OCI-LY7 (cell line): ENCODE data around the gene HTR1B.

Source experiments
- EZH2phosphoT487 ChIP-seq: fragments of 200-600 bp; sonication (generic); IDR thresholded peaks from 2 replicates; pipeline ENCODE4 v1.6.1; 2018; ENCODE audit warnings: low read depth, borderline replicate concordance, mild to moderate bottlenecking, mixed run types, antibody characterized with exemption, low read length, moderate library complexity, mixed read lengths
- TF ChIP-seq, protein P1 (sequence below): fragments of 200-600 bp; sonication (generic); conservative IDR thresholded peaks from 2 replicates; pipeline ENCODE4 v1.5.1; 2014; ENCODE audit warnings: mild to moderate bottlenecking, antibody characterized with exemption, low read length, moderate library complexity, mixed read lengths

DNA sequence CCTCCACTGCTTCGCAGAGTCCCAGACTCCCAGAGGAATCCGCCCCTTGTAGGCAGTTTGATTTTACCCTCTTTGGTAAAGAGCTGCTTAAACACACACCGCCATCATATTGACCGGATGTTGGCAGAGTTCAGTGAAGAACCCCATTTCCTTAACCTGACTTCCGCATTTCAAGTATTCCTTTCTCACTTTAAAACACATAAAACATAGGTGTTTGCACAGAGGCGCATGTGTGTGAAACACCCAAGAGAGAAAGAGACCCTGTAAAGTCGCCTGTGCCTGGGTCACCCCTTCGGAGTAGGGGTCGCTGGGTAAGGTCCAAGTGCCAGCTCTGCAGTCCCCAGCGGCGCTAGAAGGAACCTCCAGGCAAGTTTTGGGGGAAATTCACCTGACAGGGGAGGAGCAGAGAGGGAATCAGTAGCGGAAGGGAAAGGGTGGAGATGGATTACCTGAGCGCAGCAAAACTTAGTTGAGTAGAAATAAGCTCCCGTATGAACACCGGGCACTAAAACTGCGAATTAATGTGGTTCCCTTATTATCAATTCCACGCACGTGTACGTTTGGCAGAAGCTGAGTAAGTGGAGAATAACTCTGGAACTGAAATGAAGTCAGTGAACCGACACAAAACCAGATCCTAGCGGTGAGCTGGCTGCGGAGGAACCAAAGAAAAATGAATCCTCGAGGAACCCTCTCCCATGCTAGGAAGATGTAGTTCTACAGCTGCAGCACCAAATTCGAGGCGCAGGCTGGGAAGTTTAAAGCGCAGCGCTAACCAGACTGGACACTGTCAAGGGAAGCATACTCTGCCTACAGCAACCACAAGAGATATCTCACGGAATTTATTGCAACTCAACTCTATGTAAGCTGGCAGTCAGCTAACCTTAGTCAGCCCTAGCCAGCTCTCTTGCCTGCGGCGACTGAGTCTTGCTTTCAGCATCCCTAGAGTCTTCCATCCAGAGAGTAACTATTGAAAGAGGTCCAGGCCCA is 3.5 kb upstream of the HTR1B start:
- no peak for TF ChIP-seq EZH2phosphoT487
- TF ChIP-seq, protein P1, sequence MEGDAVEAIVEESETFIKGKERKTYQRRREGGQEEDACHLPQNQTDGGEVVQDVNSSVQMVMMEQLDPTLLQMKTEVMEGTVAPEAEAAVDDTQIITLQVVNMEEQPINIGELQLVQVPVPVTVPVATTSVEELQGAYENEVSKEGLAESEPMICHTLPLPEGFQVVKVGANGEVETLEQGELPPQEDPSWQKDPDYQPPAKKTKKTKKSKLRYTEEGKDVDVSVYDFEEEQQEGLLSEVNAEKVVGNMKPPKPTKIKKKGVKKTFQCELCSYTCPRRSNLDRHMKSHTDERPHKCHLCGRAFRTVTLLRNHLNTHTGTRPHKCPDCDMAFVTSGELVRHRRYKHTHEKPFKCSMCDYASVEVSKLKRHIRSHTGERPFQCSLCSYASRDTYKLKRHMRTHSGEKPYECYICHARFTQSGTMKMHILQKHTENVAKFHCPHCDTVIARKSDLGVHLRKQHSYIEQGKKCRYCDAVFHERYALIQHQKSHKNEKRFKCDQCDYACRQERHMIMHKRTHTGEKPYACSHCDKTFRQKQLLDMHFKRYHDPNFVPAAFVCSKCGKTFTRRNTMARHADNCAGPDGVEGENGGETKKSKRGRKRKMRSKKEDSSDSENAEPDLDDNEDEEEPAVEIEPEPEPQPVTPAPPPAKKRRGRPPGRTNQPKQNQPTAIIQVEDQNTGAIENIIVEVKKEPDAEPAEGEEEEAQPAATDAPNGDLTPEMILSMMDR, result no peak
